MCF 10A (cell line): ENCODE data around the gene UPK2. TPM values are rescaled to one million over a fixed set of nuclear protein-coding genes. Genes with fewer than 3 reads are reported as not detected.

Source experiments
- BruUV-seq: library from RNA; stranded (reverse); fragments of 400-500 nt; replicated peaks from 2 replicates; lab custom pipeline; 2021; lab: Mats Ljungman, UMichigan
- CTCF ChIA-PET: fragments of 300-600 bp; sonication (Branson Sonifier 250); formaldehyde crosslinking; extraction: SDS; loops from one replicate; lab custom pipeline; 2021; ENCODE audit warnings: antibody characterized with exemption, inconsistent platforms; lab: Yijun Ruan, JAX
- POLR2A ChIA-PET: fragments of 300-600, 350-650 bp; sonication (Branson Sonifier 250); formaldehyde crosslinking; extraction: SDS; loops from one replicate; lab custom pipeline; 2020; ENCODE audit warnings: antibody characterized with exemption, inconsistent platforms; lab: Yijun Ruan, JAX
- DNase-seq: peaks from one replicate; pipeline ENCODE4 v3.0.0-alpha.2; 2018; ENCODE audit not compliant: unreplicated experiment
- H3K27ac Mint-ChIP-seq: one replicate; pipeline ENCODE4 v1.8.0; 2022; ENCODE audit warnings: mild to moderate bottlenecking, low read depth, mixed read lengths; ENCODE audit not compliant: unreplicated experiment
- H3K27me3 Mint-ChIP-seq: one replicate; pipeline ENCODE4 v1.8.0; 2022; ENCODE audit warnings: mixed read lengths; ENCODE audit not compliant: insufficient read depth, unreplicated experiment
- H3K36me3 Mint-ChIP-seq: one replicate; pipeline ENCODE4 v1.8.0; 2022; ENCODE audit warnings: mild to moderate bottlenecking, moderate library complexity, mixed read lengths; ENCODE audit not compliant: insufficient read depth, unreplicated experiment
- H3K4me1 Mint-ChIP-seq: one replicate; pipeline ENCODE4 v1.8.0; 2022; ENCODE audit warnings: mixed read lengths; ENCODE audit not compliant: insufficient read depth, unreplicated experiment
- H3K4me3 Mint-ChIP-seq: one replicate; pipeline ENCODE4 v1.8.0; 2022; ENCODE audit warnings: mild to moderate bottlenecking, moderate library complexity, mixed read lengths; ENCODE audit not compliant: unreplicated experiment
- H3K9me3 Mint-ChIP-seq: one replicate; pipeline ENCODE4 v1.8.0; 2022; ENCODE audit warnings: mixed read lengths; ENCODE audit not compliant: unreplicated experiment
- CTCF ChIP-seq: fragments of 200-600 bp; IDR thresholded peaks from one replicate; pipeline ENCODE4 v1.8.0; 2022; ENCODE audit warnings: antibody characterized with exemption, mild to moderate bottlenecking; ENCODE audit not compliant: unreplicated experiment
- intact Hi-C: fragments of 100-400 bp; cut with micrococcal nuclease; formaldehyde crosslinking; loops from 2 replicates; pipeline ENCODE4 v1.14.1; 2022
- total RNA-seq: library from RNA; stranded (reverse); gene quantifications from 2 replicates; pipeline ENCODE4 v1.2.3, GENCODE V29; 2022

Gene UPK2
- total RNA-seq, 1 experiment from 2014 or later = not detected

GRCh38 chr11:118931571-118931970 is 24.5 kb upstream of the UPK2 start:
- peaks cover 25% of the 10 kb centered on the region for H3K4me1 Mint-ChIP-seq
- H3K4me3 Mint-ChIP-seq = no peak overlapping the region
- TF ChIP-seq CTCF = no peak
- intact Hi-C loops = no loop called here
- no peak for DNase-seq
- BruUV-seq = no TSS peak
- H3K27me3 Mint-ChIP-seq = no peaks in the 10 kb centered on the region
- POLR2A ChIA-PET = interaction anchor here (1.9 to 2.6 kb wide), 2 partner anchors 239 to 241 kb away, joined by 7 to 14 read pairs; no protein-coding TSS in a partner anchor
- CTCF ChIA-PET = interaction anchor here (1.2 to 2.9 kb wide), 4 partner anchors 26 to 143 kb away, joined by 3 to 16 read pairs (median 8); partner anchors contain the start of gene UPK2
- no peaks in the 10 kb centered on the region for H3K36me3 Mint-ChIP-seq
- no peak overlapping the region for H3K27ac Mint-ChIP-seq
- H3K9me3 Mint-ChIP-seq = no peaks in the 10 kb centered on the region

GRCh38 chr11:118933486-118933885 is 22.6 kb upstream of the UPK2 start:
- ChIA-PET CTCF (interaction anchor here (2.3 to 2.8 kb wide), 2 partner anchors 23 to 25 kb away, joined by 7 to 8 read pairs; partner anchors contain the start of gene UPK2), POLR2A (interaction anchor here (1.0 kb wide), 1 partner anchor 9 kb away, joined by 3 read pairs; no protein-coding TSS in a partner anchor)
- H3K27ac Mint-ChIP-seq = no peak overlapping the region
- H3K4me3 Mint-ChIP-seq = no peak overlapping the region
- intact Hi-C loops = no loop called here
- DNase-seq = no peak
- TF ChIP-seq CTCF = no peak
- H3K4me1 Mint-ChIP-seq = peaks cover 16% of the 10 kb centered on the region
- H3K27me3 Mint-ChIP-seq = no peaks in the 10 kb centered on the region
- BruUV-seq = no TSS peak
- no peaks in the 10 kb centered on the region for H3K9me3 Mint-ChIP-seq
- no peaks in the 10 kb centered on the region for H3K36me3 Mint-ChIP-seq

- no TSS peak for BruUV-seq
- CTCF ChIA-PET = interaction anchor here (0.6 to 2.8 kb wide), 4 partner anchors 21 to 359 kb away, joined by 3 to 8 read pairs (median 5); partner anchors contain the start of gene UPK2
- H3K4me1 Mint-ChIP-seq = peaks cover 16% of the 10 kb centered on the region
- H3K36me3 Mint-ChIP-seq = no peaks in the 10 kb centered on the region
- no peaks in the 10 kb centered on the region for H3K9me3 Mint-ChIP-seq
- H3K27ac Mint-ChIP-seq = no peak overlapping the region
- no peak overlapping the region for H3K4me3 Mint-ChIP-seq
- TF ChIP-seq CTCF = no peak
- intact Hi-C loops = no loop called here
- POLR2A ChIA-PET = interaction anchor here (1.0 kb wide), 1 partner anchor 10 kb away, joined by 5 read pairs; no protein-coding TSS in a partner anchor
- H3K27me3 Mint-ChIP-seq = no peaks in the 10 kb centered on the region
- DNase-seq = no peak
Observed at GRCh38 chr11:118935376-118935775, 20.7 kb upstream of the UPK2 start.

- peak; percentile 69 for DNase-seq
- CTCF ChIA-PET = interaction anchor here (0.6 to 1.5 kb wide), 2 partner anchors 9 to 522 kb away, joined by 3 read pairs; no protein-coding TSS in a partner anchor
Observed at GRCh38 chr11:118938491-118939403, 17.4 kb upstream of the UPK2 start.

More at GRCh38 chr11:118938491-118939403, 17.4 kb upstream of the UPK2 start:
- H3K4me3 Mint-ChIP-seq = no peak overlapping the region
- peaks cover 6% of the 10 kb centered on the region for H3K4me1 Mint-ChIP-seq
- no peak overlapping the region for H3K27ac Mint-ChIP-seq
- TF ChIP-seq CTCF = no peak
- H3K36me3 Mint-ChIP-seq = no peaks in the 10 kb centered on the region
- POLR2A ChIA-PET = interaction anchor here (0.8 kb wide), 1 partner anchor 8 kb away, joined by 3 read pairs; no protein-coding TSS in a partner anchor
- no peaks in the 10 kb centered on the region for H3K27me3 Mint-ChIP-seq
- BruUV-seq = no TSS peak
- no peaks in the 10 kb centered on the region for H3K9me3 Mint-ChIP-seq
- intact Hi-C loops = no loop called here
